ENCODE results near the gene TNNI3. TPM values are rescaled to one million over a fixed set of nuclear protein-coding genes. Genes with fewer than 3 reads are reported as not detected.
"Not testable (repeated sequence)": the region's sequence is repeated elsewhere in the genome, so short reads cannot be mapped to it uniquely, and the experiment has no call there.

Gene TNNI3
- 1 to 10 TPM; 1.6 to 6.2 (median 5.5) TPM for total RNA-seq

- H3K4me1 ChIP-seq: peaks cover 0 to 18% of the 10 kb centered on the region in 2 donors
- no peak for ATAC-seq
- in situ Hi-C loops (cut with MboI; ENCODE audit: low sequenced_read_pairs in 4 of 4): no loop called here
Observed at GRCh38 chr19:55157064-55157908, at the start of gene TNNI3. TNNI3 (minus strand) TSS chr19:55157732; CDS start chr19:55157589, 143 bp downstream.

DNA sequence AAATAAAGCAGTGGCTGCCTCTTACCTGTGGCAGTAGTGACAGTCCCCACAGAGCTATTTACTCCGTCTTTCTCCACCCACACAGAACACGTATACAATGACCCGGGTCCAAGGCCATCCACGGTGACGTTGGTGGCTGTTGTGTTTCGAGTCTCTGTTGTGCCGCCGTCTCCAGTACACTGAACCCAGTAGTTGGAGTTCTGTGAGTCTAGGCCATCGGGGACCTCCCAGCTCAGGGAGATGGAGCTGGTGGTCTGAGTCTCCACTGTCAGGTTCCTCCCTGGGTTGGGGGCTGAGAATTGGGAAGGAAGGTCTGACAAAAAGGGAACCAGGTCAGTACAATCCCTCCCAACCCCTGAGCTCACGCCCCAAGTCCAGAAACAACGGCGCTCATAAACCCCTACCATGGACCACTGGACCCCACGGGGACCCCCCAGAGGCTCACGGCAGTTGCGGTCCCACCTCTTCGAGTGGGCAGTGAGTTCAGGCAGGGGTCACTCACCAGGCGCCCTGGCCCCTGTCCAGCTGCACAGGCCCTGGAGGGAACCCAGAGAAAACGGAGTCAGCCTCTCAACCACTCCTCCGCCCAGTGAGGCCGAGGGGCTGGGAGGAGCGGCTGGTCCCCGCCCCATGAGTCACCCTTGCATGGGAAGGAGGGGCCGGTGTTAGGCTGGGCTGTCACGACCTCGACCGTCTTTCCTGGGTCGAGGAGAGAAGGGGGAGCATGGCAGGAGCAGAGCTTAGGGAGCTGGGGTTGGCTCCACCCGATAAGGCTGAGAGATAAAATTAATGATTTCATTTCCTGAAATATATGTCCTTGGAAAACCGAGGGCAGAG lies 49.4 kb upstream of the TNNI3 start:
- no peaks in the 10 kb centered on the region for H3K9me3 ChIP-seq
- no peak overlapping the region for H3K27ac ChIP-seq
- ATAC-seq (no peak), DNase-seq (peak in 1 of 2 donors; percentile 17)
- H3K4me1 ChIP-seq: no peaks in the 10 kb centered on the region
- no peaks in the 10 kb centered on the region for H3K36me3 ChIP-seq
- intact Hi-C loops (cut with DNase I; ENCODE audit: low total_unique reads): no loop called here
- H3K27me3 ChIP-seq: peaks cover 10 to 21% (median 18%) of the 10 kb centered on the region in 3 donors
- no peak for TF ChIP-seq POLR2A (IDR thresholded peaks at IDR 0.05)
- TF ChIP-seq CTCF (IDR thresholded peaks at IDR 0.05 in 4 of 5, conservative IDR thresholded peaks at IDR 0.05 in 1 of 5): no peak
- H3K4me3 ChIP-seq: no peak overlapping the region
- in situ Hi-C loops (cut with MboI; ENCODE audit: low sequenced_read_pairs in 4 of 4): no loop called here

More at GRCh38 chr19:55157064-55157908, at the start of gene TNNI3:
- no peak for TF ChIP-seq POLR2A (IDR thresholded peaks at IDR 0.05)
- TF ChIP-seq CTCF (IDR thresholded peaks at IDR 0.05 in 4 of 5, conservative IDR thresholded peaks at IDR 0.05 in 1 of 5): no peak
- DNase-seq: peak in 1 of 2 donors; percentile 9
- Histone ChIP-seq H3K36me3 (no peaks in the 10 kb centered on the region), H3K4me3 (peak within 1 kb of the TSS in 2 of 4 donors; percentile 21 to 31), H3K27me3 (peaks cover 25 to 29% (median 25%) of the 10 kb centered on the region in 3 donors), H3K27ac (peak within 1 kb of the TSS; percentile 32 to 73 (median 45)), H3K9me3 (no peaks in the 10 kb centered on the region)
- intact Hi-C loops (cut with DNase I; ENCODE audit: low total_unique reads): no loop called here

DNA sequence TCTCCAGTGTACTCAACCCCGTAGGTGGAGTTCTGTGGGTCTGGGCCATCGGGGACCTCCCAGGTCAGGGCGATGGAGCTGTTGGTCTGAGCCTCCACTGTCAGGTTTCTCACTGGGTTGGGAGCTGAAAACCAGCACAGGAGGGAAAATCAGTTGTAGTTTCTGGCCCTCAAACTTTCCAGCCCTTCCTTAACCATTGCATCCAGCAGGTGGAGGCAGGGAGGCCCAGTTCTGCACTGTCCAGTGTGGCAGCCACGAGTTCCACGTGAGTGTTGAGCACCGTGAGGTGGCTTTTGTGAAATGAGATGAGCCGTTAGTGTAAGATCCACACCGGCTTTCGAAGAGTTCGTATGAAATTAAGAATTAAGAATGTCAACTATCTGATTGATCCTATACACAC lies 44.7 kb upstream of the TNNI3 start:
- H3K4me1 ChIP-seq; H3K27ac ChIP-seq; intact Hi-C loops (cut with DNase I; ENCODE audit: low total_unique reads); DNase-seq; H3K36me3 ChIP-seq; in situ Hi-C loops (cut with MboI; ENCODE audit: low sequenced_read_pairs in 4 of 4); H3K9me3 ChIP-seq; H3K4me3 ChIP-seq; ATAC-seq: not testable (repeated sequence)
- peaks cover 8 to 16% (median 16%) of the 10 kb centered on the region in 3 donors for H3K27me3 ChIP-seq

- DNase-seq: no peak
Observed at GRCh38 chr19:55199620-55200204, 42.2 kb upstream of the TNNI3 start.

More at GRCh38 chr19:55199620-55200204, 42.2 kb upstream of the TNNI3 start:
- no peaks in the 10 kb centered on the region for H3K4me1 ChIP-seq
- no peak for ATAC-seq
- H3K27me3 ChIP-seq: peaks cover 0 to 6% (median 0%) of the 10 kb centered on the region in 3 donors
- H3K36me3 ChIP-seq: no peaks in the 10 kb centered on the region
- in situ Hi-C loops (cut with MboI; ENCODE audit: low sequenced_read_pairs in 4 of 4): no loop called here
- no peak overlapping the region for H3K27ac ChIP-seq
- H3K9me3 ChIP-seq: no peaks in the 10 kb centered on the region
- TF ChIP-seq CTCF (IDR thresholded peaks at IDR 0.05 in 4 of 5, conservative IDR thresholded peaks at IDR 0.05 in 1 of 5) (no peak), POLR2A (IDR thresholded peaks at IDR 0.05) (no peak)
- H3K4me3 ChIP-seq: no peak overlapping the region
- intact Hi-C loops (cut with DNase I; ENCODE audit: low total_unique reads): no loop called here
